Ectodermal cell (in vitro differentiated cells): Measurements from ENCODE around the gene KIF5A.
"Not testable (repeated sequence)": the region's sequence is repeated elsewhere in the genome, so short reads cannot be mapped to it uniquely, and the experiment has no call there.

ENCODE experiments used
- H3K27ac ChIP-seq: 2 replicates; pipeline ENCODE4 v1.7.0; 2013; ENCODE audit warnings: mild to moderate bottlenecking, low read depth, low read length; ENCODE audit not compliant: insufficient read depth, poor library complexity, severe bottlenecking
- H3K27me3 ChIP-seq: 2 replicates; pipeline ENCODE4 v1.7.0; 2013; ENCODE audit warnings: mild to moderate bottlenecking, low read length; ENCODE audit not compliant: insufficient read depth, control insufficient read depth, poor library complexity, severe bottlenecking
- H3K36me3 ChIP-seq: one replicate; pipeline ENCODE4 v1.7.0; 2013; ENCODE audit warnings: low read length; ENCODE audit not compliant: control insufficient read depth, insufficient read depth
- H3K4me1 ChIP-seq: one replicate; pipeline ENCODE4 v1.7.0; 2013; ENCODE audit warnings: low read length; ENCODE audit not compliant: control insufficient read depth, insufficient read depth
- H3K4me3 ChIP-seq: 2 replicates; pipeline ENCODE4 v1.7.0; 2013; ENCODE audit warnings: low read depth, low read length, control low read depth; ENCODE audit not compliant: insufficient read depth
- H3K9me3 ChIP-seq: 2 replicates; pipeline ENCODE4 v1.7.0; 2013; ENCODE audit warnings: mild to moderate bottlenecking, low read length, moderate library complexity; ENCODE audit not compliant: control insufficient read depth
- WGBS, 2 experiments: methylation state at CpG; one replicate each; pipeline ENCODE4 v1.1.7; 2013; ENCODE audit warnings: missing lambda C conversion rate in 2 of 2; 5-methylcytosine and 5-hydroxymethylcytosine counted together

KIF5A gene

GRCh38 chr12:57583008-57583831 is 33.4 kb downstream of the KIF5A start:
- WGBS, 2 experiments = 66 to 69% methylated on average over 13 of the region's 13 CpGs
- Histone ChIP-seq H3K4me1 (no peaks in the 10 kb centered on the region), H3K27ac (no peak overlapping the region)

GRCh38 chr12:57584050-57584449 is 34.2 kb downstream of the KIF5A start:
- H3K4me1 ChIP-seq = no peaks in the 10 kb centered on the region
- H3K27ac ChIP-seq = no peak overlapping the region
- H3K36me3 ChIP-seq = peaks cover 4% of the 10 kb centered on the region
- H3K4me3 ChIP-seq = no peak overlapping the region
- H3K9me3 ChIP-seq = no peaks in the 10 kb centered on the region
- H3K27me3 ChIP-seq = peaks cover 6% of the 10 kb centered on the region
- WGBS, 2 experiments = 88 to 96% methylated on average over 2 of the region's 2 CpGs

More at GRCh38 chr12:57583008-57583831, 33.4 kb downstream of the KIF5A start:
- no peak overlapping the region for H3K4me3 ChIP-seq
- peaks cover 4% of the 10 kb centered on the region for H3K36me3 ChIP-seq
- no peaks in the 10 kb centered on the region for H3K9me3 ChIP-seq
- H3K27me3 ChIP-seq = peaks cover 4% of the 10 kb centered on the region

DNA sequence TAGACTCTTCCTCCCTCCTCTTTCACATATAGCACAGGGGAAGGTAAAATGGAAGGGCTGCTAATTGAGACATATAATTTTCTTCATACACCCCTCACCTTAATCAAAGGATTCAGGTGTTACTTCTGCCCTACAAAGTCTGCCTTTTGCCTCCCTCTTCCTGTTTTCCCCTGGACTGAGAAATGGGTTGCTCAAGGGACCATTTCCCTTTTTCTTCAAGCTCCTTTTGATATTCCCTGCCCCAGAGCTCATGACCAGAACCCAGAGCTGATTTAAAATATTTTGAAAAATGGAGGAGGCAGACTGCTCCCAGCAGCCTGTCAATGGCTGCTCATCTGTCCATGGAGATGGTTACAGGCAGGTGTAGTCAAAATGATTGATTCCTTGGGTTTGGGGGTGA is 34.8 kb downstream of the KIF5A start:
- H3K27me3 ChIP-seq = peaks cover 6% of the 10 kb centered on the region

GRCh38 chr12:57585156-57585555 is 35.3 kb downstream of the KIF5A start:
- Histone ChIP-seq H3K27ac (no peak overlapping the region), H3K9me3 (no peaks in the 10 kb centered on the region), H3K4me3 (no peak overlapping the region), H3K36me3 (peaks cover 4% of the 10 kb centered on the region), H3K27me3 (peaks cover 6% of the 10 kb centered on the region), H3K4me1 (no peaks in the 10 kb centered on the region)
- 83 to 94% methylated on average over 2 of the region's 2 CpGs for WGBS, 2 experiments

More for the DNA sequence above, 34.8 kb downstream of the KIF5A start:
- Histone ChIP-seq H3K36me3 (peaks cover 4% of the 10 kb centered on the region), H3K27ac (no peak overlapping the region), H3K4me3 (no peak overlapping the region), H3K9me3 (no peaks in the 10 kb centered on the region), H3K4me1 (no peaks in the 10 kb centered on the region)

DNA sequence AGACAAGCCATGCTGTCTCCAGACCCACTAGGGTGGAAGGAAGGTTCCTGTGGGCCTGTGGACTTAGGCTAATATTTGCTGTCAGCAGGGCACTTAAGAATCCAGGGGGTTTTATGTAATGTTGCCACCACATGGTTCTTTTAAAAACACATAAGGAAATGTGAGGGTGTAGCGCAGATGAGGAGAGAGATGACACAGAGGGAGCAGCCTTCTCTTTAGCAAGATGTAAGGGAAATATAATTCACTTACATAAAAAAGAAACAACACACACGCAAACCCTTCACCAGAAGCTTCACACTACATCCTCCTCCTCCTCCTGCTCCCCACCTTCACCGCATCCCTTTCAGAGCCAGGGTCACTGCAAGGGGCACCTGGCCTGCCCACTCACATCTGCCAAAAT is 36.3 kb downstream of the KIF5A start:
- Histone ChIP-seq H3K4me3 (no peak overlapping the region), H3K9me3 (no peaks in the 10 kb centered on the region), H3K27me3 (peaks cover 6% of the 10 kb centered on the region), H3K36me3 (no peaks in the 10 kb centered on the region), H3K4me1 (no peaks in the 10 kb centered on the region), H3K27ac (no peak overlapping the region)
- 94 to 98% methylated on average over 3 of the region's 3 CpGs for WGBS, 2 experiments

GRCh38 chr12:57586832-57587429 is 37.1 kb downstream of the KIF5A start:
- H3K36me3 ChIP-seq = no peaks in the 10 kb centered on the region
- H3K9me3 ChIP-seq = no peaks in the 10 kb centered on the region
- no peaks in the 10 kb centered on the region for H3K4me1 ChIP-seq
- H3K4me3 ChIP-seq = no peak overlapping the region
- H3K27me3 ChIP-seq = peaks cover 6% of the 10 kb centered on the region
- no peak overlapping the region for H3K27ac ChIP-seq
- WGBS, 2 experiments = 93 to 94% methylated on average over 3 of the region's 3 CpGs

DNA sequence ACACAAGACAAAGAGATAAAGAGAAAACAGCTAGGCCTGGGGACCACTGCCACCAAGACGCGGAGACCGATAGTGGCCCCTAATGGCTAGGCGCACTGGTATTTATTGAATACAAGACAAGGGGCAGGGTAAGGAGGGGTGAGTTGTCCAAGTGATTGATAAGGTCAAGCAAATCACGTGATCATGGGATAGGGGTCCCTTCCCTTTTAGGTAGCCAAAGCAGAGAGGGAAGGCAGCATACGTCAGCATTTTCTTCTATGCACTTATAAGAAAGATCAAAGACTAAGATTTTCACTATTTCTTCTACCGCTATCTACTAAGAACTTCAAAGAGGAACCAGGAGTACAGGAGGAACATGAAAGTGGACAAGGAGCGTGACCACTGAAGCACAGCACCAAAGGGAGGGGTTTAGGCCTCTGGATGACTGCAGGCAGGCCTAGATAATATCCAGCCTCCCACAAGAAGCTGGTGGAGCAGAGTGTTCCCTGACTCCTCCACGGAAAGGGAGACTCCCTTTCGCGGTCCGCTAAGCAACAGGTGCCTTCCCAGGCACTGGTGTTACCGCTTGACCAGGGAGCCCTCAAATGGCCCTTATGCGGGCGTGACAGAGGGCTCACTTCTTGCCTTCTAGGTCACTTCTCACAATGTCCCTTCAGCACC is 39.2 kb downstream of the KIF5A start:
- H3K4me1 ChIP-seq, H3K27me3 ChIP-seq, H3K4me3 ChIP-seq, H3K9me3 ChIP-seq, H3K36me3 ChIP-seq, H3K27ac ChIP-seq: not testable (repeated sequence)
- 95 to 96% methylated on average over 15 of the region's 15 CpGs for WGBS, 2 experiments

DNA sequence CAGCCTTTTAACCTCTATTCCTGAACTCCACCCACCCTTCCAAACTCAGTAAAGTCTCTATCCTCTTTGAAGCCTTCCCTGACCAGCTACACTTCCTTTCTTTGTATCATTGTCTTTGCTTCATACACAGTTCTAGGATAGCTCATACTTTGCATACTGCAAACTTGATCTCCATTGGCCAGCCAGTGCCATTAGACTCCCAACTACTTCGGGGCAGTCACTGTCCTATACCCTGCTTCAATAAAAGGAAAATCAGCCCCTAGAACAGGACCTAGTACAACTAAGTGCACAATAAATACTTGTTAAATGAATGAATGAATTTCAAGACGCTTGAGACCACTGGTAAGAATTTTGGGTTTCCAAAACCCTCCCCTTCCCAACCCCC is 40.6 kb downstream of the KIF5A start:
- 23 to 42% methylated on average over 2 of the region's 2 CpGs for WGBS, 2 experiments
- no peak overlapping the region for H3K27ac ChIP-seq
- H3K27me3 ChIP-seq = peaks cover 6% of the 10 kb centered on the region
- H3K4me1 ChIP-seq = no peaks in the 10 kb centered on the region
- peak overlapping the region; percentile 89 for H3K4me3 ChIP-seq
- H3K9me3 ChIP-seq = no peaks in the 10 kb centered on the region
- no peaks in the 10 kb centered on the region for H3K36me3 ChIP-seq

- H3K4me3 ChIP-seq = peak within 1 kb of the TSS; percentile 89
- no peaks in the 10 kb centered on the region for H3K4me1 ChIP-seq
- WGBS, 2 experiments = 1% methylated on average over 69 of the region's 69 CpGs
- peaks cover 3% of the 10 kb centered on the region for H3K36me3 ChIP-seq
- no peaks in the 10 kb centered on the region for H3K9me3 ChIP-seq
- H3K27ac ChIP-seq = no peak within 1 kb of the TSS
- peaks cover 6% of the 10 kb centered on the region for H3K27me3 ChIP-seq
Observed at GRCh38 chr12:57590864-57591781, 41.3 kb downstream of the KIF5A start, which contains the start of gene PIP4K2C. TSS of gene PIP4K2C (plus strand) at chr12:57591192. CDS start at chr12:57591290, 98 bp downstream.
